RWPE2 (cell line): ENCODE data around the gene SLC44A2.

Experiments used
- ATAC-seq: fragments of 200-7000 bp; cut with Tn5 transposase; 3 replicates; pipeline ENCODE4 v1.9.1; 2021; ENCODE audit warnings: low read depth
- DNase-seq: peaks from one replicate; pipeline ENCODE4 v3.0.0-alpha.2; 2020; ENCODE audit warnings: low spot score
- H3K27ac ChIP-seq: fragments of 450-650 bp; 2 replicates; pipeline ENCODE4 v1.5.1; 2017; ENCODE audit warnings: mild to moderate bottlenecking; ENCODE audit not compliant: poor library complexity, severe bottlenecking
- H3K27me3 ChIP-seq: fragments of 250-450 bp; sonication (Bioruptor Pico); 2 replicates; pipeline ENCODE4 v1.5.1; 2021; ENCODE audit warnings: mild to moderate bottlenecking, moderate library complexity; ENCODE audit not compliant: insufficient read depth, poor library complexity, severe bottlenecking
- H3K36me3 ChIP-seq: fragments of 250-450 bp; sonication (Bioruptor Pico); 2 replicates; pipeline ENCODE4 v1.5.1; 2020; ENCODE audit warnings: low read depth, mild to moderate bottlenecking, moderate library complexity
- H3K4me1 ChIP-seq: fragments of 250-450 bp; sonication (Bioruptor Pico); 2 replicates; pipeline ENCODE4 v1.5.1; 2021; ENCODE audit warnings: mild to moderate bottlenecking, moderate library complexity; ENCODE audit not compliant: insufficient read depth, poor library complexity, severe bottlenecking
- H3K4me3 ChIP-seq: fragments of 250-450 bp; sonication (Bioruptor Pico); 2 replicates; pipeline ENCODE4 v1.5.1; 2021; ENCODE audit warnings: mild to moderate bottlenecking, moderate library complexity; ENCODE audit not compliant: severe bottlenecking
- H3K9me3 ChIP-seq: fragments of 250-450 bp; sonication (Bioruptor Pico); 2 replicates; pipeline ENCODE4 v1.5.1; 2021; ENCODE audit warnings: mild to moderate bottlenecking, moderate library complexity; ENCODE audit not compliant: severe bottlenecking
- CTCF ChIP-seq: fragments of 450-650 bp; IDR thresholded peaks from one replicate; pipeline ENCODE4 v1.5.1; 2017; ENCODE audit warnings: mild to moderate bottlenecking, moderate library complexity; ENCODE audit not compliant: poor library complexity, severe bottlenecking

Gene SLC44A2

GRCh38 chr19:10618846-10619245 is 6.5 kb upstream of the SLC44A2 start:
- Histone ChIP-seq H3K4me3 (no peak overlapping the region), H3K4me1 (peaks cover 11% of the 10 kb centered on the region), H3K27me3 (no peaks in the 10 kb centered on the region), H3K36me3 (no peaks in the 10 kb centered on the region), H3K9me3 (no peaks in the 10 kb centered on the region), H3K27ac (peak overlapping the region; percentile 84)
- DNase-seq (no peak), ATAC-seq (no peak)
- TF ChIP-seq CTCF, result no peak

GRCh38 chr19:10620786-10621185 is 4.6 kb upstream of the SLC44A2 start:
- Histone ChIP-seq H3K4me3 (no peak overlapping the region), H3K9me3 (no peaks in the 10 kb centered on the region), H3K27me3 (no peaks in the 10 kb centered on the region), H3K36me3 (no peaks in the 10 kb centered on the region), H3K27ac (no peak overlapping the region), H3K4me1 (peaks cover 16% of the 10 kb centered on the region)
- no peak for ATAC-seq
- no peak for TF ChIP-seq CTCF
- no peak for DNase-seq

GRCh38 chr19:10621966-10622365 is 3.4 kb upstream of the SLC44A2 start:
- no peak for DNase-seq
- peaks cover 6% of the 10 kb centered on the region for H3K36me3 ChIP-seq
- H3K4me1 ChIP-seq, result peaks cover 18% of the 10 kb centered on the region
- no peak overlapping the region for H3K4me3 ChIP-seq
- no peaks in the 10 kb centered on the region for H3K9me3 ChIP-seq
- no peaks in the 10 kb centered on the region for H3K27me3 ChIP-seq
- no peak for TF ChIP-seq CTCF
- no peak overlapping the region for H3K27ac ChIP-seq
- ATAC-seq, result no peak

GRCh38 chr19:10624585-10624984 is 768 bp upstream of the SLC44A2 start:
- no peak for TF ChIP-seq CTCF
- peaks cover 33% of the 10 kb centered on the region for H3K36me3 ChIP-seq
- peaks cover 10% of the 10 kb centered on the region for H3K4me1 ChIP-seq
- ATAC-seq, result no peak
- H3K27me3 ChIP-seq, result no peaks in the 10 kb centered on the region
- H3K9me3 ChIP-seq, result no peaks in the 10 kb centered on the region
- no peak overlapping the region for H3K4me3 ChIP-seq
- no peak for DNase-seq
- H3K27ac ChIP-seq, result peak overlapping the region; percentile 74

GRCh38 chr19:10625762-10626138 is 397 bp downstream of the SLC44A2 start:
- H3K4me3 ChIP-seq, result peak overlapping the region; percentile 96
- DNase-seq (no peak), ATAC-seq (peak; percentile 7; the same call in 1 of the 3 replicates)
- H3K36me3 ChIP-seq, result peaks cover 41% of the 10 kb centered on the region
- H3K9me3 ChIP-seq, result no peaks in the 10 kb centered on the region
- H3K27ac ChIP-seq, result peak overlapping the region; percentile 74
- no peak for TF ChIP-seq CTCF
- H3K27me3 ChIP-seq, result no peaks in the 10 kb centered on the region
- H3K4me1 ChIP-seq, result peaks cover 10% of the 10 kb centered on the region
